Mesothelial cell of epicardium (in vitro differentiated cells): Measurements from ENCODE around the gene HELLS. TPM values are rescaled to one million over a fixed set of nuclear protein-coding genes. Genes with fewer than 3 reads are reported as not detected.
"Not testable (repeated sequence)": the region's sequence is repeated elsewhere in the genome, so short reads cannot be mapped to it uniquely, and the experiment has no call there.

ENCODE experiments used
- DNase-seq, 2 experiments: peaks; one replicate each; pipeline ENCODE4 v3.0.0; 2021; ENCODE audit warnings: low spot score in 2 of 2; ENCODE audit not compliant: unreplicated experiment in 2 of 2
- H3K27ac Mint-ChIP-seq: 2 replicates; pipeline ENCODE4 v1.8.0; 2021; ENCODE audit warnings: mixed read lengths
- H3K27me3 Mint-ChIP-seq: 2 replicates; pipeline ENCODE4 v1.8.0; 2021; ENCODE audit warnings: low read depth, mixed read lengths
- H3K36me3 Mint-ChIP-seq: 2 replicates; pipeline ENCODE4 v1.8.0; 2021; ENCODE audit warnings: mixed read lengths
- H3K4me1 Mint-ChIP-seq: 2 replicates; pipeline ENCODE4 v1.8.0; 2021; ENCODE audit warnings: mixed read lengths
- H3K4me3 Mint-ChIP-seq: 2 replicates; pipeline ENCODE4 v1.8.0; 2021; ENCODE audit warnings: mild to moderate bottlenecking, moderate library complexity, mixed read lengths
- H3K9me3 Mint-ChIP-seq: 2 replicates; pipeline ENCODE4 v1.8.0; 2021; ENCODE audit warnings: mixed read lengths
- CTCF ChIP-seq: fragments of 200-600 bp; sonication (generic); IDR thresholded peaks from one replicate; pipeline ENCODE4 v1.5.0; 2021; ENCODE audit warnings: antibody characterized with exemption; ENCODE audit not compliant: unreplicated experiment
- total RNA-seq: library from RNA; stranded (reverse); gene quantifications from 3 replicates; pipeline ENCODE4 v1.2.1, GENCODE V29; 2021

The HELLS gene
- total RNA-seq, 1 donor from 2014 or later = 67.4 TPM

GRCh38 chr10:94524146-94524545, 21.4 kb upstream of the HELLS start:
- H3K4me1 Mint-ChIP-seq = no peaks in the 10 kb centered on the region
- TF ChIP-seq CTCF = no peak

GRCh38 chr10:94524711-94525110, 20.9 kb upstream of the HELLS start:
- H3K36me3 Mint-ChIP-seq = peaks cover 23% of the 10 kb centered on the region
- H3K4me3 Mint-ChIP-seq = no peak overlapping the region
- TF ChIP-seq CTCF = no peak
- H3K9me3 Mint-ChIP-seq = peaks cover 13% of the 10 kb centered on the region
- H3K4me1 Mint-ChIP-seq = no peaks in the 10 kb centered on the region
- no peak overlapping the region for H3K27ac Mint-ChIP-seq
- DNase-seq = no peak
- H3K27me3 Mint-ChIP-seq = no peaks in the 10 kb centered on the region

More at GRCh38 chr10:94524146-94524545, 21.4 kb upstream of the HELLS start:
- DNase-seq = no peak
- H3K27me3 Mint-ChIP-seq = no peaks in the 10 kb centered on the region
- H3K4me3 Mint-ChIP-seq = no peak overlapping the region
- H3K36me3 Mint-ChIP-seq = peaks cover 23% of the 10 kb centered on the region
- H3K9me3 Mint-ChIP-seq = peaks cover 13% of the 10 kb centered on the region
- H3K27ac Mint-ChIP-seq = no peak overlapping the region

- H3K4me1 Mint-ChIP-seq, H3K27me3 Mint-ChIP-seq, DNase-seq, H3K27ac Mint-ChIP-seq, H3K4me3 Mint-ChIP-seq: not testable (repeated sequence)
- H3K9me3 Mint-ChIP-seq = peaks cover 11% of the 10 kb centered on the region
- H3K36me3 Mint-ChIP-seq = peaks cover 17% of the 10 kb centered on the region
Observed at GRCh38 chr10:94531550-94531949, 14.0 kb upstream of the HELLS start.

GRCh38 chr10:94533027-94533426, 12.6 kb upstream of the HELLS start:
- Mint-ChIP-seq H3K4me1 (no peaks in the 10 kb centered on the region), H3K36me3 (peaks cover 7% of the 10 kb centered on the region), H3K27ac (no peak overlapping the region), H3K9me3 (no peaks in the 10 kb centered on the region), H3K4me3 (no peak overlapping the region), H3K27me3 (no peaks in the 10 kb centered on the region)
- no peak for TF ChIP-seq CTCF
- DNase-seq = no peak

GRCh38 chr10:94542282-94542681, 3.3 kb upstream of the HELLS start:
- H3K9me3 Mint-ChIP-seq, H3K4me3 Mint-ChIP-seq, DNase-seq, H3K27me3 Mint-ChIP-seq, H3K36me3 Mint-ChIP-seq, H3K27ac Mint-ChIP-seq: not testable (repeated sequence)
- peaks cover 19% of the 10 kb centered on the region for H3K4me1 Mint-ChIP-seq

GRCh38 chr10:94546049-94546900, 687 bp downstream of the HELLS start:
- Mint-ChIP-seq H3K27ac (peak overlapping the region; percentile 96), H3K27me3 (no peaks in the 10 kb centered on the region), H3K36me3 (no peaks in the 10 kb centered on the region), H3K9me3 (no peaks in the 10 kb centered on the region), H3K4me1 (peaks cover 28% of the 10 kb centered on the region), H3K4me3 (peak overlapping the region; percentile 98)
- no peak for TF ChIP-seq CTCF
- no peak for DNase-seq
